HepG2 (cell line): ENCODE measurements around the gene KMT5C. TPM values are rescaled to one million over a fixed set of nuclear protein-coding genes. Genes with fewer than 3 reads are reported as not detected.

Experiments used
- ATRX ChIP-seq: sonication (generic); formaldehyde crosslinking; IDR thresholded peaks from 2 replicates; pipeline ENCODE4 v1.4.0; 2020; ENCODE audit warnings: missing genetic modification reagents, borderline replicate concordance
- GZF1 ChIP-seq: sonication (generic); formaldehyde crosslinking; IDR thresholded peaks from 2 replicates; pipeline ENCODE4 v1.5.1; 2020; ENCODE audit warnings: mild to moderate bottlenecking, missing genetic modification reagents
- HDAC2 ChIP-seq: sonication (generic); formaldehyde crosslinking; IDR thresholded peaks from 2 replicates; pipeline ENCODE4 v1.4.0; 2020; ENCODE audit warnings: missing genetic modification reagents
- HMG20A ChIP-seq: IDR thresholded peaks from 2 replicates; pipeline ENCODE4 v1.6.1; 2016; ENCODE audit warnings: borderline replicate concordance
- MYC ChIP-seq: sonication (generic); formaldehyde crosslinking; IDR thresholded peaks from 2 replicates; pipeline ENCODE4 v1.9.0; 2021; ENCODE audit warnings: missing genetic modification reagents, borderline replicate concordance
- MZF1 ChIP-seq: sonication (generic); formaldehyde crosslinking; IDR thresholded peaks from 2 replicates; pipeline ENCODE4 v1.8.1; 2023; ENCODE audit warnings: mild to moderate bottlenecking, missing genetic modification reagents, borderline replicate concordance
- RAD21 ChIP-seq: fragments of 450-650 bp; formaldehyde crosslinking; IDR thresholded peaks from 2 replicates; pipeline ENCODE4 v1.5.0; 2020; ENCODE audit warnings: mild to moderate bottlenecking
- SIN3A ChIP-seq: IDR thresholded peaks from 2 replicates; pipeline ENCODE4 v1.6.1; 2011; ENCODE audit warnings: low read depth, mild to moderate bottlenecking, control low read depth, low read length, borderline replicate concordance
- SMAD1 ChIP-seq: sonication (generic); formaldehyde crosslinking; IDR thresholded peaks from 2 replicates; pipeline ENCODE4 v1.4.0; 2020; ENCODE audit warnings: missing genetic modification reagents, low read depth, mild to moderate bottlenecking, borderline replicate concordance
- SOX5 ChIP-seq: IDR thresholded peaks from 2 replicates; pipeline ENCODE4 v1.6.1; 2016; ENCODE audit warnings: borderline replicate concordance
- SP1 ChIP-seq, 2 experiments: fragments of 450-650 bp in 1 of 2; sonication (generic) in 1 of 2; formaldehyde crosslinking in 1 of 2; IDR thresholded peaks; 2 replicates each; pipeline versions ENCODE4 v1.4.0 to v1.6.1; 2016 to 2020; ENCODE audit warnings: missing genetic modification reagents in 1 of 2
- SSRP1 ChIP-seq: IDR thresholded peaks from 2 replicates; pipeline ENCODE4 v1.6.1; 2016; ENCODE audit warnings: control low read depth
- YY1 ChIP-seq: IDR thresholded peaks from 2 replicates; pipeline ENCODE4 v1.6.1; 2011; ENCODE audit warnings: low read length, low read depth, moderate library complexity, mild to moderate bottlenecking; ENCODE audit not compliant: insufficient read depth, insufficient replicate concordance
- ZNF331 ChIP-seq: sonication (generic); formaldehyde crosslinking; IDR thresholded peaks from 2 replicates; pipeline ENCODE4 v1.4.0; 2020; ENCODE audit warnings: missing genetic modification reagents
- ZNF614 ChIP-seq: IDR thresholded peaks from 2 replicates; pipeline ENCODE4 v1.6.1; 2018; ENCODE audit warnings: missing biosample characterization, missing genetic modification reagents, inconsistent platforms, borderline replicate concordance
- ZNF615 ChIP-seq: sonication (generic); formaldehyde crosslinking; IDR thresholded peaks from 2 replicates; pipeline ENCODE4 v1.5.0; 2020; ENCODE audit warnings: mild to moderate bottlenecking, missing genetic modification reagents, borderline replicate concordance
- polyA plus RNA-seq, 8 experiments: library from polyadenylated mRNA; depleted of rRNA in 3 of 8; stranded (reverse) in 7 of 8; unstranded in 1 of 8; fragments of >200 nt; fragmentation: Illumina TruSeq in 4 of 8; extraction: Trizol in 4 of 8; gene quantifications; 2 replicates each; pipeline versions ENCODE4 v1.2.1 to v1.2.3, GENCODE V29; 2011 to 2016; ENCODE audit warnings: low read depth in 4 of 8, missing spikeins in 1 of 8, mixed read lengths in 1 of 8; ENCODE audit not compliant: insufficient read depth in 1 of 8
- total RNA-seq, 5 experiments: library from RNA; depleted of rRNA; stranded (reverse); fragments of >200 nt; fragmentation: Illumina TruSeq; extraction: Trizol; gene quantifications; 2 replicates each; pipeline ENCODE4 v1.2.3, GENCODE V29; 2016; ENCODE audit warnings: low read depth in 1 of 5
- TF ChIP-seq, protein P1 (sequence below): IDR thresholded peaks from 2 replicates; pipeline ENCODE4 v1.6.1; 2018; ENCODE audit warnings: missing genetic modification reagents
- TF ChIP-seq, protein P2 (sequence below): sonication (generic); formaldehyde crosslinking; IDR thresholded peaks from 2 replicates; pipeline ENCODE4 v1.8.0; 2022; ENCODE audit warnings: missing genetic modification reagents, low read depth, mild to moderate bottlenecking, borderline replicate concordance
- TF ChIP-seq, protein P3 (sequence below): sonication (generic); formaldehyde crosslinking; IDR thresholded peaks from 2 replicates; pipeline ENCODE4 v1.5.0; 2020; ENCODE audit warnings: missing genetic modification reagents
- TF ChIP-seq, protein P4 (sequence below): IDR thresholded peaks from 2 replicates; pipeline ENCODE4 v1.6.1; 2012; ENCODE audit warnings: inconsistent platforms
- TF ChIP-seq, protein P5 (sequence below), 2 experiments: sonication (generic) in 1 of 2; formaldehyde crosslinking in 1 of 2; IDR thresholded peaks; 2 replicates each; pipeline versions ENCODE4 v1.4.0 to v1.6.1; 2016 to 2020; ENCODE audit warnings: borderline replicate concordance in 1 of 2, low read depth in 1 of 2, mild to moderate bottlenecking in 1 of 2, missing genetic modification reagents in 1 of 2

The KMT5C gene
- total and polyA plus RNA-seq, 2 of the 13 experiments (the other 11 are each of a cell fraction or from before 2014, with no cell fraction given): 5.5 to 9.0 TPM

DNA sequence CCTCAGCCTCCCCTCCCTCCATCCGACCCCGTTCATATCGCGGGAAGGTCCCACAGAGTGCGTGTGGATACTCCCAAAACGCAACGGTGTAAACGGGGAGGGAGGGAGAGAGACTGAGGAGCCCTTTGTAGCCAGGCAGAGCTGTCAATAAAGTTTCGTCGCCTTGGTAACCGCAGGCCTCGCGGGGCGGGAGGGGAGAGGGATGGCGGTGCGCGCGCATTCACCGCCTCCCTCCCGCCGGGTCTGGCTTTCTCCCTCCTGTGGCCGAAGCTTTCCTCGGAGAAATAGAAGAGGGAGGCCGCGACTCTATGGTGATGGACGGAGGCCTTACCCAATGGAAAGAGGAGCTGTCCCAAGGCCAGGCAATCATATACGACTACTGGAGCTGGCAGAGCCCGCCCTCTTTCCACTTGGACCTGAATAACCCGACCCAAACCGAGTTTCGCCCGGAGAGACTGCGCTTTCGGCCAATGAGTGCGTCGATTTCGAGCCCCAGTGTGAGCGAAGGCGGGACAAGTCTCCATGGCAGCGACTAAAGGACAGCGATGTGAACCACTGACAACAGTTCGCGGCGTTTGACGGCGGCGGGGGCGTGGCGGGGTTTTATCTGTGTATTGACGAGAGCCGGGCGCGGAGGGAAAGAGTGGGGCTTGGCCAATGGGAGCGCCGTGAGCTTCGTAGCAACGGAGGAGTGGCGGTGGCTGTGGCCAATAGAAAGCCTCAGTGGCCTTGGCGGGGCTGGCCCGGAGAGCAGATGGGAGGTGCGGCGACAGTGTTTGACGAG lies at the start of gene KMT5C (continued):
- TF ChIP-seq ZNF331 (CRISPR knock-in tag): no peak
- TF ChIP-seq ZNF615 (CRISPR knock-in tag): no peak
- TF ChIP-seq MYC (CRISPR knock-in tag): peak; percentile 42; the same call in 1 of the 2 replicates
- TF ChIP-seq HMG20A (CRISPR knock-in tag): peak; percentile 11; the same call in 1 of the 2 replicates
- TF ChIP-seq, protein P1, sequence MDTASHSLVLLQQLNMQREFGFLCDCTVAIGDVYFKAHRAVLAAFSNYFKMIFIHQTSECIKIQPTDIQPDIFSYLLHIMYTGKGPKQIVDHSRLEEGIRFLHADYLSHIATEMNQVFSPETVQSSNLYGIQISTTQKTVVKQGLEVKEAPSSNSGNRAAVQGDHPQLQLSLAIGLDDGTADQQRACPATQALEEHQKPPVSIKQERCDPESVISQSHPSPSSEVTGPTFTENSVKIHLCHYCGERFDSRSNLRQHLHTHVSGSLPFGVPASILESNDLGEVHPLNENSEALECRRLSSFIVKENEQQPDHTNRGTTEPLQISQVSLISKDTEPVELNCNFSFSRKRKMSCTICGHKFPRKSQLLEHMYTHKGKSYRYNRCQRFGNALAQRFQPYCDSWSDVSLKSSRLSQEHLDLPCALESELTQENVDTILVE (CRISPR knock-in tag): peak; percentile 44; the same call in 1 of the 2 replicates
- TF ChIP-seq SIN3A: 0 out of 2 replicates have a peak, but pooled peaks have one; percentile 68
- no peak for TF ChIP-seq SMAD1
- no peak for TF ChIP-seq ATRX (CRISPR knock-in tag)
- TF ChIP-seq, protein P2, sequence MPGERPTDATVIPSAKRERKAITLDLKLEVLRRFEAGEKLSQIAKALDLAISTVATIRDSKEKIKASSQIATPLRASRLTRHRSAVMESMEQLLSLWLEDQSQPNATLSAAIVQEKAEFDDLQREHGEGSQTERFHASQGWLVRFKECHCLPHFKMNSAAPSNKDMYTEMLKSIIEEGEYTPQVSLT: no peak
- TF ChIP-seq RAD21 (CRISPR knock-in tag): peak; percentile 19; the same call in 1 of the 2 replicates
- TF ChIP-seq SSRP1 (CRISPR knock-in tag): no peak
- 0 out of 2 replicates have a peak, but pooled peaks have one; percentile 15 for TF ChIP-seq HDAC2 (CRISPR knock-in tag)
- no peak for TF ChIP-seq ZNF614 (CRISPR knock-in tag)
- TF ChIP-seq, protein P3, sequence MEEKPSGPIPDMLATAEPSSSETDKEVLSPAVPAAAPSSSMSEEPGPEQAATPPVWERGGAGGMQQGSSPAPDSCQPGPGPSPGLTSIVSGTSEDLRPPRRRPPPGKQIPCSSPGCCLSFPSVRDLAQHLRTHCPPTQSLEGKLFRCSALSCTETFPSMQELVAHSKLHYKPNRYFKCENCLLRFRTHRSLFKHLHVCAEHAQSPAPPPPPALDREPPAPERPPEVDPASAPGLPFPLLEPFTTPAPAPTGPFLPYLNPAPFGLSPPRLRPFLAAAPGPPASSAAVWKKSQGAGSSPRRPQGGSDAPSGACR (CRISPR knock-in tag): 0 out of 2 replicates have a peak, but pooled peaks have one; percentile 67
- 0 out of 2 replicates have a peak, but pooled peaks have one; percentile 12 for TF ChIP-seq SOX5 (CRISPR knock-in tag)
- TF ChIP-seq, protein P4, sequence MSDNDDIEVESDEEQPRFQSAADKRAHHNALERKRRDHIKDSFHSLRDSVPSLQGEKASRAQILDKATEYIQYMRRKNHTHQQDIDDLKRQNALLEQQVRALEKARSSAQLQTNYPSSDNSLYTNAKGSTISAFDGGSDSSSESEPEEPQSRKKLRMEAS: peak; percentile 41; the same call in 1 of the 2 replicates
- TF ChIP-seq GZF1 (CRISPR knock-in tag): no peak
- TF ChIP-seq YY1: peak; percentile 9
- TF ChIP-seq, protein P5, sequence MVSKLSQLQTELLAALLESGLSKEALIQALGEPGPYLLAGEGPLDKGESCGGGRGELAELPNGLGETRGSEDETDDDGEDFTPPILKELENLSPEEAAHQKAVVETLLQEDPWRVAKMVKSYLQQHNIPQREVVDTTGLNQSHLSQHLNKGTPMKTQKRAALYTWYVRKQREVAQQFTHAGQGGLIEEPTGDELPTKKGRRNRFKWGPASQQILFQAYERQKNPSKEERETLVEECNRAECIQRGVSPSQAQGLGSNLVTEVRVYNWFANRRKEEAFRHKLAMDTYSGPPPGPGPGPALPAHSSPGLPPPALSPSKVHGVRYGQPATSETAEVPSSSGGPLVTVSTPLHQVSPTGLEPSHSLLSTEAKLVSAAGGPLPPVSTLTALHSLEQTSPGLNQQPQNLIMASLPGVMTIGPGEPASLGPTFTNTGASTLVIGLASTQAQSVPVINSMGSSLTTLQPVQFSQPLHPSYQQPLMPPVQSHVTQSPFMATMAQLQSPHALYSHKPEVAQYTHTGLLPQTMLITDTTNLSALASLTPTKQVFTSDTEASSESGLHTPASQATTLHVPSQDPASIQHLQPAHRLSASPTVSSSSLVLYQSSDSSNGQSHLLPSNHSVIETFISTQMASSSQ (IDR thresholded peaks at IDR 0.05; ENCODE audit: low read depth): no peak
- TF ChIP-seq, protein P5 (CRISPR knock-in tag; IDR thresholded peaks at IDR 0.05; ENCODE audit: borderline replicate concordance): no peak; the same call in 1 of the 2 replicates
- no peak for TF ChIP-seq MZF1 (CRISPR knock-in tag)
- no peak; the same call in 1 of the 2 replicates for TF ChIP-seq SP1 (IDR thresholded peaks at IDR 0.05)
- TF ChIP-seq SP1 (CRISPR knock-in tag; IDR thresholded peaks at IDR 0.05): peak; percentile 92
